HG02763 (cell line): ENCODE measurements around the gene PODXL.
"Not testable (repeated sequence)": the region's sequence is repeated elsewhere in the genome, so short reads cannot be mapped to it uniquely, and the experiment has no call there.

Experiments
- ATAC-seq: cut with Tn5 transposase; IDR thresholded peaks from one replicate; pipeline ENCODE4 v1.9.1; 2021; ENCODE audit warnings: mild to moderate bottlenecking, moderate library complexity; ENCODE audit not compliant: unreplicated experiment

Gene PODXL

DNA sequence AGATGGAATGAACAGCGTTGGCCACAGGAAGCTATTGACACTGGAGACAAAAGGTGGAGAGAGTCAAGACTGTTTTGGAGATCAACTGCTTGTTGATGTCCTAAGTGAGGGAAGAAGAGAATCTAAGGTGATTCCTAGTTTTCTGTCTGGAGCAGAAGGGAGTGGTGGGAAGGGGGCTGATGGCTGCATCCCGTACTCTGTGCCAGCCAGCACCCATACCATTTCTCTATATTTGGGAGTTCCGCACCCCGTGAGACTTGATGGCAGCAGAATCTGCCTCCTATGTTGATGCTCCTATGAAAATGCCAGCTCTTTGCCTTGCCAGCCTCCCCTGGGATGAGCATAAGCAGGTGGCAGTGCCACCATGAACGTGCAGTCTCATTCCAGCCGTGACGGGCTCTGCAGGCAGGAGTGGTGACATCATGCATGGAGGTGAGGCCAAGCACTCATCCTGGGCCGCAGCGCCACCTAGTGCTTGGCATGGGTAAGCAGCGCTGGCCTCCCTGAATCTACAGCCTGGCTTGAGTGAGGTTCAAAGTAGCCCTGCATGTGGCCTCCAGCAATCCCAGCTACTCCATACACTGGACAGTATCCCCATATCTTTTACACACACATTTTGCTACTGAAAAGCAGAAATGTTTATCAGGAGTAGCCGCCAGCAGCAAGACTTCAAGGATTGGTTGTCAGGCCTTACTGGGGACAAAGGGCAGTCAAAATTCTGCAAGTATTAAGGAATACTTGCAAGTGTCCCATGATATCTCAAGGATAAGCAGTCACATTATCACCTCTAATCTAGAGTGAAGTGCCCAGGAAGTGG, 43.0 kb downstream of the PODXL start:
- ATAC-seq: peak; percentile 89

GRCh38 chr7:131511774-131512535, 44.5 kb downstream of the PODXL start:
- no peak for ATAC-seq

DNA sequence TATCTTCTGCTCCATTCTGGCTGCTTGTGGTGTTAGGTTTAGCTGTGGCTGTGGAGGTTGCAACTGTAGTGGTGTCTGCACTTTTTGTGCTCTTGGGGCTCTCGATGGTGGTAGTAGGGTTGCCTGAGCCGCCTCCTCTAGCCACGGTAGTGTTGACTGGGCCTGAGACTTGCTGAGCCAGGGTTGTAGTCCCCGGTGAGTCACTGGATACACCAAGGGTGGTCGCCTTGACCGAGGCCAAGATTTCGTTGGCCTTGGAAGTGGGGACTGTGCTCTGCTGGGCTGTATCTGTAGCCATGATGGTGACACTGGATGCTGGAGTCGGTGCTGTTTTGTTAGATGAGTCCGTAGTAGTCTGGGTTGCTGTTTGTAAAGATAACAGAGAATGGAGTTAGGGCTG, 45.4 kb downstream of the PODXL start:
- ATAC-seq: no peak

DNA sequence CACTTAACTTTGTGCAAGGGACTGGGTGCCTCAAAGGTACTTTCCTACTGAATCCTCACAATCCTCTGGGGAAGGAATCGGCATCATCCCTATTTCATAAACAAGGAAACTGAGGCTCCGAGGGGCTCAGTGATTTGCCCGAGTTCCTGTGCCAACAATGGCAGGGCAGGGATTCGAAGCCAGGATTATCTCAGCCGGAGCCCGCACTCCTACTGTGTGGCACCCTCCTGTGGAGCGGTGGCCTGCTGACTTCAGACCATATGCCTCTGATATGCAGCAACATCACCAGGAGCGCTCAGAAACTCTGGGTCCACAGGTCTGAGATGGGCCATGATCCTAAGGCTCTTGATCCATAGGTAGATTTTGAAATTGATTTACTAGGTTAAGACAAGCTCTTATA, 46.6 kb downstream of the PODXL start:
- no peak for ATAC-seq

DNA sequence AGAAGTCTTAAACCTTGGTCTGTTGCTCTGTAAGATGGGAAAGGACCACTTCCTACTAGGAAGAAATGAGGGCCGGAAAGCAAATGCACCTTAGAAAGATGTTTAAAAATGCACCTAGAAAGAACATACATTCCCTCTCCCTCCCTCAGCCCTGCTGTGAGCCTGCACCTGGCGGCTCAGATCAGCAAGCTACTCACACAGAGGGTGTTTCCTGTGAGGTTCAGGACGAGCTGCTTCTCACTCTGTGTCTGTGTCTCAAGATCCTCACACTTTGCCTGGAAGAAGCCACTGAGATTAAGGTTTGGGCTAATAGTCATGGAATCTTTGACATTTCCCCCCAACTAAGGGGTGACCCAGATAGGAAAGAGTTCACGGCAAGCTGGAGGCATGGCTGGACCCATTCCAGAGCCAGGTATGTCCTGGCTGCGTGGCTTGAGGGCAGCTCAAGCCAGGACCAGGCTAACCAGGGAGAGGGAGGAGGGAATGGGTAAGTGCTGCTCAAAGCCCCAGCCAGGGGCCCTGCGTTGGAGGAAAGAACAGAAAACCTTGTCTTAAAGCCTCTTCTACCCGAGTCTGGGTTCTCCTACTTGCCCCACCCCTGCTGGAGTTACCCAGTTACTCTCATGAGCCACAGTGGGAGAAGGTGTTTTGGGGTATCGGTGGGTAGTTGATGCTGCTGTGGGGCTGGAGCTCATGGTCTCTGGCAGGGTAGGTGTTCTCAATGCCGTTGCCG, 47.5 kb downstream of the PODXL start:
- no peak for ATAC-seq

DNA sequence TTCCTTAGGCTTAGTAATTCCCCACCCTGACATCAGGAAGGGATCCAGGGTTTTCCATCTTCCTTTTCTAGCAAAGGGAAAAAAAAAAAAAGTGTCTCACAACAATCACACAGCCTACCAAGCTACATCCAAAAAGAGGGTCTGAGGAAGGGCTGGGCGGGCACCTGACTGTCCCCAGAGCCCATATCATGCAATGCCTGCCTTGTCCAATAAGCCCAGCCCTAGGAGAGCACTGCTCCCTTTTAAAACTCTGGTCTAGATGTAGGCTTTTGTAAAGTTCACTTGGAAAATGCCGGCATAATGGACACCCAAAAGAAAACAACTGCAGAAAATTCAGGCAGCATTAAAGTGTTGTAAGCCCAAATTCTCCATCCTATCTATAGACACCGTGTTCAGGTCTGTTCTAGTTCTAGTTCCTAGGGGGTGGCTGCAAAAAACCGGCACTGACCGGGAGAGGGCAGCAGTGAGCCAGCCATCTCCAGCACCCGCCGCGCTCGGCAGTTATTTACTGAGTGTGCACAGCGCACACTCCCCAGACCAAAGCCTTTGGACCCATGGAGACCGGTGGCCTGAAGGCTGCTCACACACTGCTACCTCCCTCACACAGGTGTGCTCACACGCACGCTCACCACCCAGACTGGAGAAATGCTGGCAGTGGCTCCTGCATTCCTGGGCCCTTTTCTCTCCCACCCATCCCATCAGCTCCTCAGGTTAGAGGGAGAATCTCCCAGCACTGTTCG, 48.7 kb downstream of the PODXL start:
- peak; percentile 56 for ATAC-seq

- ATAC-seq: no peak
Observed at GRCh38 chr7:131506597-131506996, 49.8 kb downstream of the PODXL start.

DNA sequence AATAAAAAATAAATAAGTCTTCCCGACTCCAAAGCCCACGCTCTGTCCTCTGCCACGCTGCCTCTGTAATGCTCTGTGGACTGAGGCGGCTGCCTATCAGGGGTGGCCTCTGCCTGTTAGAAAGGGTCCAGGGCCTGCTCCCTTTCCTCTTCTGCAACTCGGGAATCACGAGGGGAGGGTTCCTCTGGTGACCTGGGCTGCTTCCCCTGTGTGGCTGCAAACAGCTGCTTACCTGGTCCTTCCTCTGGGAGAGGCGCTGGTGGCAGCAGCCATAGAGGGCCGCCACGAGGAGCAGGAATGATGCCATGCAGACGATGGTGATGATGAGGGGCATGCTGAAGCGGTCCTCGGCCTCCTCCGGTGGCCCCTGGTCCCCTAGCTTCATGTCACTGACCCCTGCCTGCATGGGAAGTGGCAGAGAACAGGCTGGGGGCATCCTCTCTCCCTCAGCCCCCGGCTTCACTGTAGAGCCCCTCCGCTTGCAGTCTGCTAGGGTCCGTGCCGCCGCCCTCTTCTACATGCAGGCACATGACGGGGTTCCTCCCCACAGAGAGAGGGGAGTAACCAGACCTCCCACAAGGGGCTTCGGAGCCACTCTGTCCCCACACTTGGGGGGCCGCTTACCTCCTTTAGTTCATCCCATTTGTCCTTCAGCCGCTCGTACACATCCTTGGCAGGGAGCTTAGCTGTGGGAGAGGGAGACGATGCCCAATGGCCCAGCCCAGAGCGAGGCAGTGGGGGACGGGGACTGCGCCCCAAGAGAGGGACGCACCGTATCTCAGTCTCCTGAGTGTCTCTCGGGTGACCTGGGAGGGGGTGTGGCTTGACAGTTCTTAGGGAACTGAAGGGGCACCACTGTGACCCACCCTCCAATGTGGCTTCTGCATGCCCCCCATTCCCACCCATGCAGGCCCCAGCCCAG, 50.5 kb downstream of the PODXL start:
- ATAC-seq: no peak

DNA sequence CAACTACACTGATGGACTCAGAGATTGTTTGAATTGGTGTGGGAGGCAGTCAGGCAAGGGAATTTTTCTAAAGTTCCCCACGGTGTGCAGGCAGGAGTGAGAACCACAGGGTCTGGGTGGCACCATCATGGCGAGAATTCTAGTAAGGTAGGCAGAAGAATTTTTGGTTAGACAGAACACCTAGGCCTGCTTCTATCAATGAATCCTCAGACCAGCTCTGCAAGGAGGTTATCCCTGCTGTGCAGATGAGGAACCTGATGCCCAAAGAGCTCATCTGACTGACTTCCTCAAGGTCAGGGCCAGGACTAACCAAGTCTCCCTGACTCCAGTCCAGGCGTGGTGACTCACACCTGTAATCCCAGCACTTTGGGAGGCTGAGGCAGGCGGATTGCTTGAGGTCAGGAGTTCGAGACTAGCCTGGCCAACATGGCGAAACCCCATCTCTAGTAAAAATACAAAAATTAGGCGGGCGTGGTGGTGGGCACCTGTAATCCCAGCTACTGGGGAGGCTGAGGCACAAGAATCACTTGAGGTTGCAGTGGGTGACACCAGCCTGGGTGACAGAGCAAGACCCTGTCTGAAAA, 51.3 kb downstream of the PODXL start:
- ATAC-seq: not testable (repeated sequence)

DNA sequence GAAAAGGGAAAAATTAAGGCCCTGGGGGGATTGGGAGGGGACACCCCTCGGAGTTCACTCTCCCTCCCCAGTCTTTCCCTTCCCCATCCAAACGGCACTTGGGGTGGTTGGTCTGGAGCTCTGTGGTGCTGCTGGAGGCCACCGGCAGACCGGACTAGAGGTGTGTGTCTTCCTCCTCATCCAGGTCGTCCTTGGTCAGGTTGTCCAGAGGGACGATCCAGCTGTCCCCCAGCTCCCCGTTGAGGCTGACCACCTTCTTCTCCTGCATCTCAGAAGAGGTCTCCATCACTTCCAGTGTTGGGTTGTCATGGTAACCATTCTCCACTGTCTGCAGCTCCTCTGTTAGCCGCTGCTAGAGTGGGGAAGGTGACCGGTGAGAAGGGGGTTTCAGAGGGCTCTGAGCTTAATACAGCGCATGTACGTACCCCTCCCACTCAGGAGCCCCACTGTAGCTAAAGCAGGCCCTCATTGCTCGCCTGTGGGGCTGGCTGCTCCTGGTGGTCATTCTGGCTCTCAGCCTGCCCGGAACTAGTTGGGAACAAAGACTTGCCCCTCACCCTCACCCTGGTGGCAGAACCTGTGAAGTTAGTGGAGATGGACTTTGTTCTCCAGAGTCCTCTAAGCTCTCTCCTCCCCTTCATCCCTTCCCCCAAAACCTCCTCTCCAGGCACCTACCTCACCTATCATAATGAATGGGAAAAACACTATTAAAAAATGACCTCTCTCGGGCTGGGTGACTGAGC, 52.1 kb downstream of the PODXL start:
- no peak for ATAC-seq

- no peak for ATAC-seq
Observed at GRCh38 chr7:131503639-131504038, 52.8 kb downstream of the PODXL start.

DNA sequence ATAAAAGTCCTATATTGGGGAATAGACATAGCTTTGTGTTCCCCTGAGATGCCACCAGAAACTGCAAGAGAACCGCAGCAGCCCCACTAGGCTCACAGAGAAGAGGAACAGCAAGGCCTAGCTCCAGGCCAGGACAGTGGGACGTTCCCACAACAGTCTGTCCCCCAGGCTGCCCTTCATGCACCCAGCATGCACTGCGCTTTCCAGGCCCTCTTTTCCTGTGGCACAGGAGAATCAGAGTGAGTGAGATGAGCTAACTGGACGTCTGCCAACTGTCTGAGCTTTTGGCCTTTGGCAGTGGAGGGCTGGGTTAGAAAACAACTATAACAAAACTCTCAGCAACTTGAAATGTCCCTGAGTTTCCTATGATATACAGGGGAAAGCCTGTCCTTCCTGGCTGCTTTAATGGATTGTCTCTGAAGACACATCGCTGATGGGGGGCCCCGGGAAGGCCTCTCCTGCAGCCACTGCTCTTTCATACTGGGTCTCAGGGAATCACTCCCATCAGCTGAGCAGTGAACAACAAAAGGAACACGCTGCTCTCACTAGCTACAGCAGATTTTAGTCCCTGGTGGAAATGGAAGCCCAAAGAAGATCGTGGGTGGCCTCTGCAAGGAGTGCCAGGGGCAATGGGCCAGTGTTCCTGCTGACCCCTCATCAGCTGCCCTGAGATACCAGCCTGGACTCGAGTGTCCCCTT, 53.5 kb downstream of the PODXL start:
- ATAC-seq: no peak

DNA sequence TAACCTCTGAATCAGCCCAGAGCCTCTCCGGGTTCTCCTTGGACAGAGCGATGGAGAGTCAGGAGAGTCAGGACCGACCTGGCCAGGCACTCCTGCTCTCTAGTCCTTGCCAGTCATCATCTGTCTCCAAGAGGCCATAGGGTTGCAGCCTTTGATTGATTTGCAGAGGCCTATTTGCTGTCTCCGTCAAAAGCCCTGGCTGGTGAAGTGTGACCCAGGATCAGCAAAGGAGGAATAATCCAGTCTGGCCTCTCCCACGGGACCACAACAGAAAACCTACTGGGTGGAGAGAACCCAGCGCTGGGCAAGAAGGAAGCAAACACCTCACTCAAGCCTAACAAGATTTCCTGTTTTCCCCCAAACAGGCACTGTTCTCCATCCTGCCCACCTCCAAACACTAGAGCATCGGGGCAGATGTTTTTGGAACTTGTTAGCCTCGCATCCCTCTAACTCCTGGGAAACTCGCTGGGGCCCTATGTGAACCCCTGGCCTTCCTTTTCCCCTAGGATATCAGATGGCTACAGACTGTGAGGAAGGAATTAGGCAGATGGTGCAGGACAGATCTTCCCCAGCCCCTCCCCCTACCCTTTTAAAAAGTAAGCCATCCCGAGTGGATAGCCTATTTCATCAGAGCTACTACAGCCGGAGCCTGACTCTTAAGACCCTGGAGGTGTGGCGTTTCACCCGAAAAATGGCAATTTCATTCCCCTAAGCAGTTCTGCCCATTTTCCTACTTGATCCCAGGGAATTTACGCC, 54.3 kb downstream of the PODXL start:
- peak; percentile 6 for ATAC-seq

DNA sequence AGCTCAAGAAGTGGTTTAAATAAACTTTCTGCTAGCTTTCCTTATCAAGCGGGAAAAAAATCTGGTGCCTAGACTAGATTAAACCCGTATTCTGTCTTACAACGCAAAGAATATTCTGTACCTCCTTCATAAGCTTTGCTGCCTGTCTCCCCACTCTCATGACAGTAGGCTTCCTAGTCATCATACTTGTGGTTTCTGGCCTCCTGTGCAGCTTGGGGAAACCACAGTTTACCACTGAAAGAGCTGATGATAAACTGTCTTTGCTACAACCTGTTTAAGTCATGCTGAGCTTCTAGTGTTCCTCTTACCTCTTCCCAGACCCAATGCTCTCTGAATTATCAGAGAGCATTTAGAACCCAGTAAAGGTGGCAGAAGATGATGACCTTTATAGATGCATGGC, 55.0 kb downstream of the PODXL start:
- ATAC-seq: peak; percentile 77

- ATAC-seq: no peak
Observed at GRCh38 chr7:131500357-131500756, 56.1 kb downstream of the PODXL start.

- ATAC-seq: no peak
Observed at GRCh38 chr7:131499801-131500200, 56.6 kb downstream of the PODXL start.

- no peak for ATAC-seq
Observed at GRCh38 chr7:131498237-131498885, 58.1 kb downstream of the PODXL start.
